DMS114 treated with DMSO at 0.1 percent for 48 hours (cell line): ENCODE data around the gene NFKB1.

Experiments
- DNase-seq: peaks from one replicate; lab custom pipeline; 2025; ENCODE audit not compliant: unreplicated experiment; lab: John Stamatoyannopoulos, UW

Gene NFKB1

DNA sequence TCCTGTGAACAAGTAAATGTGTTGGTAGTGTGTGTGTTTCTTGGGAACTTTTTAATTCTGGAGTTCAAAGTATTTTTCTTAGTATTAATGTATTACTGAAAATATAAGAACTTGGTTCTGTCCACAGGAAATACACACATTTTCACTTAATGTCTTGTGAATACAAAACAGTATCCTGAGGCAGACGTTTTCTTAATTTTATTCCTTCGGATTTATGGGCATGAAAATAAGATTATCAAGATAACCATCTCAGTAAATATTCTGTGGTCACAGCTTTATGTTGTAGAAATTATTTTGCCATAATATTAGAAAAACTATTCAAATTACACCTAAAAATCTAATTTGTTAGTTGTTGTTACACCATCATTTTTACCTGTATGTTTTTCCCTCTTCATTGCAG is 29.8 kb downstream of the NFKB1 start:
- DNase-seq: no peak

DNA sequence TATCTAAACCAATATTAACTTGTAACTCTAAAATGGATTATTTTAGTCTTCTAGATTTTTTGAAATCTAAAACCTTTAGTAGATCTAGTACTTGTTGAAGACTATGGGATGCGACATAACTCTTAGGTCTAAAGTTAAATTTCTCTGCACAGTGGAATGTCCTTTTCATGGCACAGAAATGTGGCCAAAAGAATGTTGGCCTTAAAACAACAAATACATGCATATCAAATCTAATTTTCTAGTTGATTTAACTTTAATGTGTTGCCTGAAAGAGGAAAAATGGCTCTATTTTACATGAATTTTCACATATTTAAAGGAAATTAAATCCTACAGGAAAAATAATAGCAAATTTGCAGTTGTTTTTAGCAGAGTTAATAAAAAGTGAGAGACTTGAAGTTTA is 30.3 kb downstream of the NFKB1 start:
- no peak for DNase-seq

DNA sequence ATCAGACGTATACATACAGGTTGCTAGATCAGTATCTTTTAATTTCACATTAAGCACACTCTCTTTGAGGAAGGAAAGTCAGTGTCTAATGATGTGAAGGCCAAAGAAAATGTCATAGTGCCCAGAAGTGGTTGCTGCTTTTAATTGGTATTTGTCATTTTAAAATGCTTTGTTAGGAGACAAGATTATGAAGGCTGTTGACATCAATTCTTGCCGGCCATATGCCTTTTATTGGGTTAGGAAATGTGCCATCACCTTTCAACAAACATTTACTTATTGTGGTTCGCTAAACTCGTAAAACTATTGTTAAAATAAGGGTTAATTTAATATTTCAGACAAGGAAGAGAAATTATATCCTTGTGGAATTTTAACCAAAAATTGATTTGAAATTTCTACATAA is 32.2 kb downstream of the NFKB1 start:
- no peak for DNase-seq

DNA sequence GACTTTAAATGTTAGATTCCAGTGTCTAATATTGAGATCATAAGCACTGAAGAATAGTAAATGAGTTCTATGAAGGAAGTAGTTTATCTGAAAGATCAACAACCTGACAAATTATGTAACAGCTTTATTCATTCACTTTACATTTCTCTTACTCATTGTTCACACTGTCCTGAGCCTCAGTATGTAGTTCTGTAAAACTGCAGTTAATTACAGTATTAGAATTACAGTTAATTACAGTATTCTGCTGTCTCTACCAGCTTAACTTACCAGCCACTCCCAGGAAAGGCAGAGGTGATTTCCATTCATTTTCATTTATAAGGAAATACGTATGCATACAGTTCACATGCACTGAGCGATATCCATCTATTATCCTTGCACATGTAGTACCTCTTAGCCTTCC is 32.7 kb downstream of the NFKB1 start:
- no peak for DNase-seq

DNA sequence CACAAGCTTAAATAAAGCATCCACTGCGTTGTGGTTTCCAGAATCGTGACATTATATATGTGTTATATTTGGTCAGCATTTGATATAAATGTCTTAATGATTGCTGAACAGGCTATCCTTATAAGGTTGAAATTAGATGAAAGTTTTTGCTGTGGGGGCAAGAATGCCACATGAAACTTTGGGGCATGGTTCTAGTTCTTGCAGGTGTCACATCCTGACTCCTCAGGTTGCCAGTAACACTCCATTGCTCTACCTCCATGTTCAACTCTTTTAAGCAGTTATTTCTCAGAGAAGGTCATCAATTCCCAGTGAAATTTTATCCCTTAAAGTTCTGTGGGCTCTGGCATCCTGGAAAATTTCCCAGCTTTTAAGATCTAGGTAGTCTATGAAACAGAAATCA is 33.7 kb downstream of the NFKB1 start:
- no peak for DNase-seq

DNA sequence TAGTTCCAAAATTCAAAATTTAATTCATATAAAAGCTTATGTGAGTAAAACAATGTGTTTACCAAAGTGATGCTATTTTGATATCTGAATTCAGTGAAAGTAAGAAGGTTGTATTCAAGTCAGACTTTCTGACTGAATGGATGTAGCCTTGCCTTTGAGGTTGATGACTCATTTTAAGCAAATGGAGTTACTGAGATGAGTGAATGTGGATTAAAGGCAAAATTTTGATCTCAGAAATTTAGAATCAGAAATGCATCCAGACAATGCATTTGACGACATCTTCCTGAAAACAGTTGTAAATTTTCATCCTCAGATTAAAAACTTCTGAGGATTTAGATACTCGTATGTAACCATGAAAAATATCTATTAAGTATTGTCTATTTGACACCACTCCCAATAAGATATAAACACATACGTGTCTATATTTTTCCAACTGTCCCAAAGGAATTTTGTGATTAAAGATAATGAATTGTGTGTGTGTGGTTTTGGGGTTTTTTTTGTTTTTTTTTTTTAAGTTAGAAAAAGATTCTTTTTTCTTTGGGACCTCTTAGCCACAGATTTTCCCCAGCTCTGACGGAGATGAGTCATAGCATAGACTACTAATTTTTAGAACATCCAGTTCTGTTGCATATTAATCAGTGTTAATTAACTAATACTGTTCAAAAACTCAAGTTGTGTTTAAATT is 34.4 kb downstream of the NFKB1 start:
- no peak for DNase-seq

DNA sequence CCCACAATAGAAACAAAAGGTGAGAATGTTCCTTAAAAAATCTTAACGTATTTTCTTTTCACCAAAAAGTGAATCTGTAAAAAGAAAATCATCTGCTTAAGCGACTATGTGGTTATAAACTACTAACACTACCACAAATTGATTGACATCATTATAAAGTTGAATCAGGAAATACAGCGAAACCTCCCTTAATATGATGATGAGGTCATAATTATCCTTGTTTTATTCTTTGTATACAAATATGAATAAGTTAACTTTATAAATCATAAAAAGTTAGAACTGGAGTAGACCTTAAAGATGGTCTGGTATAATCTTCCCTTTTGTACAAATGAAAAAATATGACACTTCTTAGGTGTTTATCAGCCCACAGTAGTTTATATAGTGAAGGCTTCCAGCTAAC is 35.6 kb downstream of the NFKB1 start:
- no peak for DNase-seq

DNA sequence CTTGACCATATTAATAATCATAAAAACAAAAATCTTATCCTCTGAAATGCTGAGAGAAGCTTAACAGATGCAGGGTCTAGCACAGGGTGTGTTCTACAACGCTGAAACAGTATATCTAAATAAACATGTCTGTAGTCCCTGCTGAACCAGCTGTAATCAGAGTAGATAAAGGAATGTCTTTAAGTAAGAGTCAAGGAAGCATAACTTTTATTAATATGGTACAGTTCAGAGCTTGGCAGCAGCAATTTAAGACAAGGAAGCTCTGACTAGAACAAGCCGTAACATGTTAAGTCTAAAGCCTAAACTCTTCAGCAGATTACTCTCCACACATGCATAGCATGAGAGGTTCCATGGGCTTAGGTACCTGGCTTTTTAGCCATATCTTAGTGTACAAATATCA is 36.1 kb downstream of the NFKB1 start:
- DNase-seq: no peak

DNA sequence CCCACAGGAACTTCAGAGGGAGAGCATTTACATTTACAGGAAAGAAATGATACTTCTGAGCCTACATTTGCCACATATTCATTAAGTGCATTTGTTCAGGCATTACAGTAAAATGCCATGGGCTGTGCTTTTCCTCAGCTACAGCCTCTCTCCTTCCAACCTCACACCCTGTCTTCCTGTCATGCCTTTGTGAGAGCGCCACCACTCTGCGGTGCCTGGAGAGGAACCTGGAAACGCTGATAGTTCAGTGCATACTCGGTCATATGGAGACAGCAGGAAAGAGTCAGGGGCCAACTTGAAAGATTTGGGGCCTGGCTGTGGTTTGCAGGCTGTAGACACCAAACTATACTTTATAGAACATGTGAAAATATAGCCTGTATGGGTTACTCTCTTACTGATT is 40.5 kb downstream of the NFKB1 start:
- DNase-seq: no peak

DNA sequence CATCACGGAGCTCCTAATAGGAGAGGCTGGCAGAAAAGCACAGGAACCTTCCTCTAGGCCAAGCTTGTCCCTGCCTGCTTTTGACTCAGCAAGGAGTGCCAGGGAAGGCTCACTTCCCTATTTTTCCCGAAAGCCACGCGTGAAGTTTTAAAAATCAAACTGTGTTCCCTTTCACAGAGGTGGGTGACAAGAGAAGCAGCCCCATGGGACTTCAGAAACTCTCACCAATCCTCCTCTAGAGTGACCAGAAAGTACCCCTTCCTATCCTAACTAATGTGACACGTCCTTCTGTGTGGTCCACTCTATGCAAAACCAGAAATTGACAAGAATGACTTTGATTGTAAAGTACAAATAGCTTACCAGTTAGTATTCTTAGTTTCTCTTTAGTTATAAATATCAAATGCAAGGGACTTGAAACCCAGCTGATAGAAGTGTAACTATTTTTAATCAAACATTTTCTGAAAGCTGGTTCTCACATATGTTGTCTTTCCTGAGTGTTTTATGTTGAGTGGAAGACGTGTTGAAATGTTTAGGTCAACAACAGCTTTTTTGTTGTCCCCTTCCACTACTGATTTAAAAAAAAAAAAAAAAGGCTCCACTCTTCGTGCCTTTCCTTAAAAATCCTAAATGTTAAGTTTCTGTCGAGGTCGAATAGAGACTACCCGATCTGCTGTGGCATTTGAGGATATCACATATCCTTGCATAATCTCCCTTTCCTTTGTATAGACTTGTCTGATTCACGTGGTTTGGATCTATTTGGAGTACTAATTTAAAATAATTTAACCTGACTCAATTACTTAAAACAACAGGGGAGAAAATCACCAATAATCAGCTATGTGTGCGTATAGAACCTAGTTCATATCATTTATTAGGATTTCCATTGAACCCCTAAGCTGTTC is 42.1 kb downstream of the NFKB1 start:
- DNase-seq: no peak

DNA sequence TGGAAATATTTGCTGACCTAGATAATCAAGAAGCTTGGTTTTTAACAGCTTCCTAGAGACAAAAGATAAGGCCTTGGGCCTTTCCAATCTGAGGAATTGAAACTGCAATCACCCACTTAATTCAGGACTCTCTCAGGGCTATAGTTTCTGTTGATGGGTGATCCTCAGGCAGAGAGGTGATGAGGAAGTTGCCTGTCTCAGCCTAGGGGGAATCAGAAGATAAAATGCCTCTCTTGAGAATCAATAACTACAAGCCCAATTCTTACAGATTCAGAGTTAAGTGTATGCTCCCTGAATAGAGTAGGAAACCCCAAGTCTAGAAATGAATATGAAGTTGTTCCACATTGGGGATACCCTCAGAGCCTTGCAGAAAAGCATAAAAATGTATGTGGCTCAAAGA is 45.5 kb downstream of the NFKB1 start:
- DNase-seq: no peak

DNA sequence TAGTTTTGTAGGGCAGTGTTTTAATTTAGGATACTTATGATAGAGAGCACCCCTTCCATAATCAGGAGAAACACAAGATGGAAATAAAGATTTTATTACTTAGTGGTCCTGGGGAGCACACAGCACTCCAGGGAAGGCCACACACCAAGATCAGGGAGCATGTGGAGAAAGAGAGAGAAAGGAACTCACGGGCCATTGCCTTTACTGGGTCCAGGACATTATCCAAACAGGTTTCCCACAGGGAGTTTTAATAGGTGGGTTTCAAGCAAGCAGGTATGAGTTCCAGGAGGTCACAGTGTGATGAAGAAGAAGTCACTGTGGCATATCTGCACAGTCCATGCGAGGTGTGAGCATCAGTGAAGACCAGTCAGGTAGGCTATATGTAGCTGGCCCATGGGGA is 46.8 kb downstream of the NFKB1 start:
- DNase-seq: no peak

DNA sequence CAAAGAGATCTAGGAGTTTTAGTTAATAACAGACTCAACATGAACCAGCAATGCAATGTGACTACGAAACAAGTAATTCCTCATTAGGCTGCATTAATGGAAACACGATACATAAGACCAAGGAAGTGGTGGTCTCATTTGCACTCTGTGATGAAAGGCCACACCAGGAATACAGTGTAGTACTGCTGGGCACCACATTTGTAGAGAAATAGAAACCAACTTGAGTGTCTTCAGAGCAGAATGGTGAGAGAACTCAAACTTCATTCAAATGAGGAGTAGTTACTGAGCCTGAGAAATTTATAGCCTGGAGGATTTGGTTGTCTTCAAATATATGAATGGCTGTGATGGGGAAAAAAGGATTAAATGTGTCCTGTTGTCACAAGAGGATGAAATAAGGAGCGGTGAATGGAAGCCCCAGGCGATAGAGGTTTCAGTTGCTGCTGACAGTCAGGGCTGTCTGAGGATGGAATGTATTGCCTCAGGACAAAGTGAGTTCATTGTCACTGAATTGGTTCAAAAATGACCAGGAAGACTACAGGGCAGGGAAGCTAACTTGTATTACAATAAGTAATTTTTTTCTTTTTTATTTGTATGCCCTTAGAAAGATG is 50.9 kb downstream of the NFKB1 start:
- DNase-seq: no peak

DNA sequence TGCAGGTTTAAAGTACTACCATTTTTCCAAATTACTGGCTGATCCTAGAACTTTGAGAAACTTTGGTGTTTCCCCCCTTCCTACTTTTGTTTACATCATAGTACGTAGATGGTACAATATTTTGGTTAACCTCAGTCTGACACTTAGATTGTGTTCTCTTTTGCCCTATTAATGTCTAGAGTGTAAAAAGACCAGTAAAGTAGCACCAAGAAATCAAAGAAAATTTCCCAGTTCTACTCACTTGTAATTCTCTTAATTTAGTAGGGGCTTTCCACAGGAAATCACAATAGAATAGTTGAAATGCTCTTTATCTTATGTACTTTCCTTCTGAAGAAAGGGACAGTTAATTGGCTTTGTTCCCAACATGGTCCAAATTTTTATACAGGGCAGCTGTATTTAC is 51.6 kb downstream of the NFKB1 start:
- no peak for DNase-seq

DNA sequence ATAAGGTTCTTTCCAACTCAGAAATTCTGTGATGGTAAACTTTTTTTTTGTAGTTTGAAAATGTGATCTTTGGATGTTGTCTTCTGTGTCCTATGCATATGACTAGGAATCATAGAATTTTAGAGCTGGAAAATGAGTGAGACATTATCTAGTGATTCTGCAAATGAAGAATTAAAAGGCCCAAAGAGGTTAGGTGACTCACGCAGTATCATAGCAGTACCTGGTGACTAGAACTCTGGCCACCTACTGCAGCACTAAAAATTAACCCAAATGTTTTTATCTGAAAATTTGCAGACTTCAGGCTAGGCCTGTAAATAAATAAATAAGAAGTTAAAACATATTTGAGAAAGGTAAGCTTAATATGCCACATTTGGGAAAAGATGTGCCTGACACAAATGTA is 52.8 kb downstream of the NFKB1 start:
- DNase-seq: no peak

DNA sequence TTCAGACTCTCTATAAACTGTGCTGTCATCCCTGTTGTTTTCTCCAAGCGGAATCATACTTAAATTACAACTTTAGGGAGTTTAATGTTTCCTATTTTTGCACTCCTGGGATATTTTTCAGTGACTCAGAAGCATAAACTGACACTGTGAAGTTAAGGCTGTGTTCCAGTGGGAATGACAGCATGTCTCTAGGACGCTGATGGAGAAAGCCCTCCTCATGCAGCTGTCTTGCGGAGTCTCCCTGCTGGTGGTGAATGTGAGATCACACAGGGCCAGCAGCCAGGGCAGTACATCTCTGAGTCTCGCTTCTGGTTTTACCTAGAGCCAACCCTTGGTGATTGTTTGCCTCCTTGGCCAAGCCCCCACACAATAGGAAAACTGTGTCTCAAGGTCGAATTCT is 53.3 kb downstream of the NFKB1 start:
- no peak for DNase-seq

DNA sequence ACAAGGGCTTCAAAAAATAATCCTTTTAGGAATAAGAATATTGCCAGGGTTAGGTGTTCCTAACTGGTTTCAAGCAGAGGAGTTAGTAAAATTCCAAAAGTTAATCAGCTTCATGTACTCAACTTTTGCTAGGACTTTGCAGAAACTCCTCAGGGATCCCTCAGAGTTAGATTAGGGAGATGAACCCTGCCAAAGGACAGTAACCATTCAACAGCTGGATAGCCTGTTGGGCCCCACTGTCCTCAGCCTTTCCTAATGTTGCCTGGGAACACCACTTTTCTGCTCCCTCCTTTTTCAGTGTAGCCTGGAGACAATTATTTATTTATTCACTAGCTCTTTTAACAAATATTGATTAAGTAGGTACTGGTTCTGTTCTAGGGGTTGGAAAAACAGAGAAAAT is 53.8 kb downstream of the NFKB1 start:
- no peak for DNase-seq

DNA sequence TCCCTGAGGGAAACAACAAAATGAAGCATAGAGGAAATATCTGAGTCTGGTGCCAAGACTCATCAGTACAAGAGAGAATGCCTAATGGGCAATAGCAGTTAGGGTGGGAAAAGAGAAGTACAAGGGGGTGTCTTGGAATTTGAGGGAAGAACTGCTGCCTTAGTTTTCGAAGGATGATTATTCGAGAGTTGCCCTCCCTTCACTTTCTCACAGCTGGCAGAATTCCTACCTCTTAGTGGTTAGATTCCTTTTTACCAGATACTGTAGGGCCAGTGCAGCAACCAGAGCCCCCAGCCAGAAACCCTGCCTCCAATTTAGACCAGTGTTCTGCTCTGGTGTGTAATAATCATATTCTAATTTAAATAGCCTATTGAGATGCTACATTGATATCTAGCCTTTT is 56.5 kb downstream of the NFKB1 start:
- DNase-seq: no peak

DNA sequence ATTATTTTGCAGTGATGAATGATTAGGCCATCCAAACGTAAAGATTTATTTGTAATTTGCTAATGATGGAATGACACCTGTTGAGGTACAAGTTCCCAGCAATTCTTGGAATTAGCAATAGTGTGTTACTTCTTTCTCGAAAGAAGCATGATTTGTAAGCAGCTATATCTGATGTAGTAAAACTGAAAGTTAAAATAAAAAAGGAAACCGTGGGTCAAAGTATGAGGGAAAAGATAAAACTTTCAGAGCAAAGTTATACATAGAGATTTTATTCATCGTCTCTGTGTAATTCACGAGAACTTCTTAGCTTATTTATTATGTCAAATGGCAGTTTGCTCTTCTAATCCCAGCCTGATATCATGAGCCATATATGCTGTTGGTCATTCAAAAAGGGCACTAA is 59.0 kb downstream of the NFKB1 start:
- no peak for DNase-seq

DNA sequence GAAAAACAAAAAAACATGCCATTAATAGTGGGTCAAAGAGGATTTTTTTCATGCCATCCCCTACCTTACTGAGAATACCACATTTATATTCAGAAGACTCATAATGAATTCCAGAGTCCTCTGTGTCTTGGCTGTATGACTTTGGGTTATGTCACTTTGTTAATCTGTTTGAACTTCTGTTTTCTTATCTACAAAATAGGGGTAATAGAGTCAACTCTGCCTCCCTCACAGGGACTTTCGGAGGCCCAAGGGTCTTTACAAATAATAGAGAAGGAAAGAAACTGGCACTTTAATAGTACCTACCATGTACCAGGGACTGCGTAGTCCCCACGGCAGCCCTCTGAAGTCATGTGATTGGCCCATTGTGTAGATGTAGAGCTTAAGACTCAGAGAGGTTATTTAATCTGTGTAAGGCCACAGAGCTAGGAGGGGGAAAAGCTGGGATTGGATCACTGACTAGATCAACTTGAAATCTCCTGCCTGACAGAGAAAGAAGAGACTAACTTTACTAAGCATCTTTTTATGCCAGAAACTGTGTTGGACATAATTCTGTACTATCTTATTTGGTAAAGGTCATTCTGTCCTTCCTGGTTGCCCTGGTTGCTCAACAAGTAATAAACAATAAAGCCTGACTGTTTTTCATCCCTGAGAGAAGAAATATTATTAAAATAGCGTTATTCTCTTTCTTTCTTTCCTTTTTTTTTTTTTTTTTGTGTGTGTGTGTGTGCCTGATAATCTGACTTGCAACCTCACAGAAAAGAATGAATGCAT is 59.6 kb downstream of the NFKB1 start:
- DNase-seq: no peak

DNA sequence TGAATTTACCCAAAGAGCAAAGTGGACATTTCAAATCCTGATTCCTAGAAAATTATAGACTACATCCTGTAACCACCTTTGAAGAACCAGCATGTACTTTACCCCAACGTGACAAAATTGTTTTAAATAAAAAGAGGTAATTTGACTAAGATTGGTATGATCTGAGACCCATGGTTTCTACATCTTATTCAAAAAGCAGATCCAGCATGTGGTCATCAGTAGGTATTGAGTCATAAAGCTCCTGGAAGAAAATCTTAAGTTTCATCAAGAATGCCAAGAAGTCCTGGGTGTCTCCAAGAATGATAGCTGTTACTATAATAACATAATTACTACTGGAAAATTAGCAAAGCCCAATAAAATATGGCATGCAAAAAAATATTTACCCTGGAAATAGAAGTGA is 61.8 kb downstream of the NFKB1 start:
- no peak for DNase-seq
